ENCODE data around the gene PLPP7. TPM values are rescaled to one million over a fixed set of nuclear protein-coding genes. Genes with fewer than 3 reads are reported as not detected.

Gene PLPP7
- total RNA-seq, 1 experiment from 2014 or later: 1.0 TPM

Other genes starting within 250 kb of the PLPP7 start
- gene AIF1L, start 193.2 kb upstream of the PLPP7 start, total RNA-seq (2014; rRNA removed; shearing (Covaris generic)): 1.4 and 5.2 TPM in 2 replicates
- 6.1 and 16.2 TPM in 2 replicates for gene NUP214, start 164.1 kb upstream of the PLPP7 start, total RNA-seq (2014; rRNA removed; shearing (Covaris generic))
- gene FAM78A, start 13.2 kb upstream of the PLPP7 start, total RNA-seq (2014; rRNA removed; shearing (Covaris generic)): 1.8 and 2.5 TPM in 2 replicates
- 26.2 and 49.1 TPM in 2 replicates for gene PRRC2B, start 104.4 kb downstream of the PLPP7 start, total RNA-seq (2014; rRNA removed; shearing (Covaris generic))
- 22.0 and 26.4 TPM in 2 replicates for gene POMT1, start 213.2 kb downstream of the PLPP7 start, total RNA-seq (2014; rRNA removed; shearing (Covaris generic))
- gene UCK1, start 241.5 kb downstream of the PLPP7 start, total RNA-seq (2014; rRNA removed; shearing (Covaris generic)): 11.2 and 15.9 TPM in 2 replicates

Data from A172 (cell line).